OCI-LY7 (cell line): ENCODE results near the gene SPECC1L. TPM values are rescaled to one million over a fixed set of nuclear protein-coding genes. Genes with fewer than 3 reads are reported as not detected.
A peak's percentile ranks its signal among the peaks of the same experiment; 100 is the strongest.

Experiments used
- BruUV-seq: library from RNA; stranded (reverse); fragments of 400-500 nt; replicated peaks from 2 replicates; lab custom pipeline; 2021; lab: Mats Ljungman, UMichigan
- CTCF ChIA-PET: fragments of 300-600 bp; sonication (Branson Sonifier 250); formaldehyde crosslinking; loops from one replicate; lab custom pipeline; 2022; ENCODE audit warnings: antibody characterized with exemption; ENCODE audit not compliant: unreplicated experiment; lab: Charles Lee
- POLR2A ChIA-PET: fragments of 300-600 bp; sonication (Branson Sonifier 250); formaldehyde crosslinking; loops from one replicate; lab custom pipeline; 2022; ENCODE audit warnings: antibody characterized with exemption; lab: Charles Lee
- DNase-seq: peaks from one replicate; pipeline ENCODE4 v3.0.0-alpha.2; 2015; ENCODE audit warnings: low spot score
- H2AFZ ChIP-seq: fragments of 200-600 bp; sonication (generic), shearing (Covaris generic); 2 replicates; pipeline ENCODE4 v1.6.1; 2014; ENCODE audit warnings: mild to moderate bottlenecking, antibody characterized with exemption, low read length, moderate library complexity
- H3K27ac ChIP-seq: fragments of 200-600 bp; sonication (generic); 2 replicates; pipeline ENCODE4 v1.5.1; 2014; ENCODE audit warnings: mixed run types, low read depth, mild to moderate bottlenecking, moderate library complexity, low read length, inconsistent platforms; ENCODE audit not compliant: poor library complexity, severe bottlenecking
- H3K36me3 ChIP-seq: fragments of 200-600 bp; sonication (generic); 2 replicates; pipeline ENCODE4 v1.6.1; 2014; ENCODE audit warnings: mild to moderate bottlenecking, antibody characterized with exemption, low read length, moderate library complexity, mixed read lengths; ENCODE audit not compliant: insufficient read depth
- H3K4me1 ChIP-seq: fragments of 200-600 bp; sonication (generic); 2 replicates; pipeline ENCODE4 v1.5.1; 2014; ENCODE audit warnings: mild to moderate bottlenecking, low read length; ENCODE audit not compliant: insufficient read depth, poor library complexity, severe bottlenecking
- H3K4me2 ChIP-seq: fragments of 200-600 bp; sonication (generic); 2 replicates; pipeline ENCODE4 v1.6.1; 2014; ENCODE audit warnings: mild to moderate bottlenecking, low read length
- H3K4me3 ChIP-seq: fragments of 200-600 bp; sonication (generic); 2 replicates; pipeline ENCODE4 v1.5.1; 2014; ENCODE audit warnings: mild to moderate bottlenecking, low read depth, low read length; ENCODE audit not compliant: poor library complexity, severe bottlenecking
- H3K79me2 ChIP-seq: fragments of 200-600 bp; sonication (generic); 2 replicates; pipeline ENCODE4 v1.6.1; 2016; ENCODE audit warnings: low read depth, mild to moderate bottlenecking, low read length, moderate library complexity, mixed read lengths; ENCODE audit not compliant: insufficient read depth
- H3K9me2 ChIP-seq: fragments of 200-600 bp; sonication (generic); 2 replicates; pipeline ENCODE4 v1.6.1; 2016; ENCODE audit warnings: mild to moderate bottlenecking, low read length, mixed read lengths; ENCODE audit not compliant: insufficient read depth
- H3K9me3 ChIP-seq: fragments of 200-600 bp; sonication (generic); 2 replicates; pipeline ENCODE4 v1.6.1; 2014; ENCODE audit warnings: mild to moderate bottlenecking, mixed run types, low read length, mixed read lengths
- H4K20me1 ChIP-seq: fragments of 200-600 bp; sonication (generic); 2 replicates; pipeline ENCODE4 v1.6.1; 2014; ENCODE audit warnings: mild to moderate bottlenecking, antibody characterized with exemption, low read length, moderate library complexity, mixed read lengths; ENCODE audit not compliant: insufficient read depth
- EZH2phosphoT487 ChIP-seq: fragments of 200-600 bp; sonication (generic); IDR thresholded peaks from 2 replicates; pipeline ENCODE4 v1.6.1; 2018; ENCODE audit warnings: low read depth, borderline replicate concordance, mild to moderate bottlenecking, mixed run types, antibody characterized with exemption, low read length, moderate library complexity, mixed read lengths
- intact Hi-C: fragments of 100-400 bp; cut with micrococcal nuclease; formaldehyde crosslinking; loops from one replicate; pipeline ENCODE4 v1.10.0; 2022; ENCODE audit not compliant: unreplicated experiment
- total RNA-seq, 2 experiments: library from RNA; depleted of rRNA in 1 of 2; stranded (reverse); fragments of >200 nt in 1 of 2; shearing (Covaris generic) in 1 of 2; gene quantifications; 2 replicates each; pipeline ENCODE4 v1.2.3, GENCODE V29; 2014 to 2022
- TF ChIP-seq, protein P1 (sequence below): fragments of 200-600 bp; sonication (generic); conservative IDR thresholded peaks from 2 replicates; pipeline ENCODE4 v1.5.1; 2014; ENCODE audit warnings: mild to moderate bottlenecking, antibody characterized with exemption, low read length, moderate library complexity, mixed read lengths

Gene SPECC1L
- total RNA-seq, 2 experiments from 2014 or later = 47.0 to 66.2 TPM

DNA sequence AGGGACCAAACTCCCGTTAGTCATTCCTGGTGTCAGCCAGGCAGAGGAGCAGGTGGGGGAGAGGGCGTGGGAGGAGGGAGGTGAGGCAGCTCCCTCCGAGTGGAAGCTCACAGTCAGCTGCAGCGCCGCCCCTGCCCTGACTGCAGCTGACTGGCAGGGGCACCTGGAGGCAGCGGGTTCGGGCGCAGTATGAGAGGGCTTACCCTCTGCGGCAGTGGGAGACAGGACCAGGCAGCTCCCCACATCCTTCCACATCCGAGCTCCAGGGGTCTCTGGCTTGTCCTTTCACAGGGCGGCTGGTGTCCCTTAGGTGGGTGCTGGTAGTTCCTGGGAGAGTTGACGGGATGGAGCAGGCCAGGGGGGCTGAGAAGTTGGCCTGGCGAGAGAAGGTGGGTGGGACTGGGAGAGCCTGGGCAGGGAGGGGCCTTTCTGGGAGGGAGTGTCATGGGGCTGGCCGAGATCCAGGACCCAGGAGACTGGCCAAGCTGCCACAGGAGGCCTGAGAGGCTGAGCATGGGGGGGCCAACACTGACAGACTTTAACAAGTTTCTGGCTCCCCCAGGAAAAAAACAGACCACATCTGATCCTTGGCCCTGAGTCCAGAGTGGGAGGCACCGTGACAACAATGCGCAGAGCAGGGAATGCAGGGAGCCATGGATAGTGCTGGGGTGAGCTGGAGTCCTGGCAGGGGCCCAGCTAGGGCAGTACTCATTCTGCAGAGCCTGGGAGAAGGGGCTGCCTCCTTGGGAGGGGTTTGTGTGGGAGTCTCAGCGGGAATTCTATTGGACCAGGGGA is 161.6 kb downstream of the SPECC1L start:
- no peaks in the 10 kb centered on the region for H3K9me2 ChIP-seq
- DNase-seq = peak; percentile 72
- peaks cover 97% of the 10 kb centered on the region for H3K4me1 ChIP-seq
- peaks cover 73% of the 10 kb centered on the region for H3K79me2 ChIP-seq
- no TSS peak for BruUV-seq
- peaks cover 30% of the 10 kb centered on the region; the same call in 1 of the 2 replicates for H3K36me3 ChIP-seq
- TF ChIP-seq, protein P1, sequence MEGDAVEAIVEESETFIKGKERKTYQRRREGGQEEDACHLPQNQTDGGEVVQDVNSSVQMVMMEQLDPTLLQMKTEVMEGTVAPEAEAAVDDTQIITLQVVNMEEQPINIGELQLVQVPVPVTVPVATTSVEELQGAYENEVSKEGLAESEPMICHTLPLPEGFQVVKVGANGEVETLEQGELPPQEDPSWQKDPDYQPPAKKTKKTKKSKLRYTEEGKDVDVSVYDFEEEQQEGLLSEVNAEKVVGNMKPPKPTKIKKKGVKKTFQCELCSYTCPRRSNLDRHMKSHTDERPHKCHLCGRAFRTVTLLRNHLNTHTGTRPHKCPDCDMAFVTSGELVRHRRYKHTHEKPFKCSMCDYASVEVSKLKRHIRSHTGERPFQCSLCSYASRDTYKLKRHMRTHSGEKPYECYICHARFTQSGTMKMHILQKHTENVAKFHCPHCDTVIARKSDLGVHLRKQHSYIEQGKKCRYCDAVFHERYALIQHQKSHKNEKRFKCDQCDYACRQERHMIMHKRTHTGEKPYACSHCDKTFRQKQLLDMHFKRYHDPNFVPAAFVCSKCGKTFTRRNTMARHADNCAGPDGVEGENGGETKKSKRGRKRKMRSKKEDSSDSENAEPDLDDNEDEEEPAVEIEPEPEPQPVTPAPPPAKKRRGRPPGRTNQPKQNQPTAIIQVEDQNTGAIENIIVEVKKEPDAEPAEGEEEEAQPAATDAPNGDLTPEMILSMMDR = peak; percentile 55
- no peak for TF ChIP-seq EZH2phosphoT487
- H2AFZ ChIP-seq = no peak overlapping the region
- H3K4me2 ChIP-seq = peak overlapping the region; percentile 97
- peak overlapping the region; percentile 99 for H3K27ac ChIP-seq
- intact Hi-C loops = no loop called here
- CTCF ChIA-PET = no interaction called here
- POLR2A ChIA-PET = interaction anchor here (0.5 to 0.6 kb wide), 2 partner anchors 96 to 1225 kb away, joined by 3 read pairs; no protein-coding TSS in a partner anchor
- H3K9me3 ChIP-seq = no peaks in the 10 kb centered on the region
- H3K4me3 ChIP-seq = peak overlapping the region; percentile 61
- H4K20me1 ChIP-seq = no peaks in the 10 kb centered on the region

DNA sequence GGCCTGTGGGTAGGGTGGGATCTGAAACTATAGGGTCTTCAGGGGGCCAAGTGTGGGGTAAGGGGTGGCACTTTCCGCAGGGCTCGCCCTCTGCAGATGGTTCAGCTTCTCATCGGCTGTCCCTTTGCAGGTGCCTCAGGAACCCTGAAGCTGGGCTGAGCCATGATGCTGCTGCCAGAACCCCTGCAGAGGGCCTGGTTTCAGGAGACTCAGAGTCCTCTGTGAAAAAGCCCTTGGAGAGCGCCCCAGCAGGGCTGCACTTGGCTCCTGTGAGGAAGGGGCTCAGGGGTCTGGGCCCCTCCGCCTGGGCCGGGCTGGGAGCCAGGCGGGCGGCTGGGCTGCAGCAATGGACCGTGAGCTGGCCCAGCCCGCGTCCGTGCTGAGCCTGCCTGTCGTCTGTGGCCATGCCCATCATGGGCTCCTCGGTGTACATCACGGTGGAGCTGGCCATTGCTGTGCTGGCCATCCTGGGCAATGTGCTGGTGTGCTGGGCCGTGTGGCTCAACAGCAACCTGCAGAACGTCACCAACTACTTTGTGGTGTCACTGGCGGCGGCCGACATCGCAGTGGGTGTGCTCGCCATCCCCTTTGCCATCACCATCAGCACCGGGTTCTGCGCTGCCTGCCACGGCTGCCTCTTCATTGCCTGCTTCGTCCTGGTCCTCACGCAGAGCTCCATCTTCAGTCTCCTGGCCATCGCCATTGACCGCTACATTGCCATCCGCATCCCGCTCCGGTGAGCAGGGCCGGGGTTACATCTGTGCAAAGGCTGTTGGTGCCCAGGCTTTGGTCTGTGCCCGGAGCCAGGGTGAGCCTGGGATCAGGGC is 162.6 kb downstream of the SPECC1L start:
- peaks cover 75% of the 10 kb centered on the region for H3K79me2 ChIP-seq
- no peaks in the 10 kb centered on the region for H3K9me2 ChIP-seq
- intact Hi-C loops = no loop called here
- H2AFZ ChIP-seq = no peak overlapping the region
- H3K4me2 ChIP-seq = peak overlapping the region; percentile 97
- ChIA-PET POLR2A (interaction anchor here (0.5 to 0.6 kb wide), 2 partner anchors 95 to 1226 kb away, joined by 3 read pairs; no protein-coding TSS in a partner anchor), CTCF (no interaction called here)
- TSS peak; percentile 68 for BruUV-seq
- peaks cover 100% of the 10 kb centered on the region for H3K4me1 ChIP-seq
- H3K9me3 ChIP-seq = no peaks in the 10 kb centered on the region
- no peaks in the 10 kb centered on the region for H4K20me1 ChIP-seq
- H3K36me3 ChIP-seq = peaks cover 35% of the 10 kb centered on the region; the same call in 1 of the 2 replicates
- DNase-seq = peak; percentile 39
- H3K4me3 ChIP-seq = peak overlapping the region; percentile 61
- H3K27ac ChIP-seq = peak overlapping the region; percentile 99
- TF ChIP-seq, protein P1 = no peak
- no peak for TF ChIP-seq EZH2phosphoT487
